BJ (cell line): ENCODE results near the gene THTPA. TPM values are rescaled to one million over a fixed set of nuclear protein-coding genes. Genes with fewer than 3 reads are reported as not detected.
"Not testable (repeated sequence)": the region's sequence is repeated elsewhere in the genome, so short reads cannot be mapped to it uniquely, and the experiment has no call there.

Source experiments
- CTCF ChIA-PET: fragments of 350-600 bp; formaldehyde crosslinking; extraction: SDS; loops from one replicate; lab custom pipeline; 2021; ENCODE audit warnings: antibody characterized with exemption, inconsistent platforms; lab: Yijun Ruan, JAX
- POLR2A ChIA-PET: fragments of 300-600 bp; sonication (Branson Sonifier 250); formaldehyde crosslinking; extraction: SDS; loops from one replicate; lab custom pipeline; 2021; ENCODE audit warnings: antibody characterized with exemption; lab: Charles Lee
- DNase-seq: peaks from one replicate; pipeline ENCODE4 v3.0.0-alpha.2; 2011; ENCODE audit warnings: low read depth
- H3K27me3 ChIP-seq: 2 replicates; pipeline ENCODE4 v1.6.0; 2011; ENCODE audit warnings: low read length; ENCODE audit not compliant: control insufficient read depth, insufficient read depth
- H3K36me3 ChIP-seq: 2 replicates; pipeline ENCODE4 v1.5.1; 2011; ENCODE audit warnings: low read length; ENCODE audit not compliant: control insufficient read depth, insufficient read depth
- H3K4me3 ChIP-seq: 2 replicates; pipeline ENCODE4 v1.5.1; 2011; ENCODE audit warnings: low read depth, mild to moderate bottlenecking, control low read depth, low read length
- CTCF ChIP-seq: IDR thresholded peaks from 2 replicates; pipeline ENCODE4 v1.5.1; 2011; ENCODE audit warnings: low read depth, mild to moderate bottlenecking, control low read depth, inconsistent platforms, low read length, moderate library complexity; ENCODE audit not compliant: insufficient read depth
- polyA plus RNA-seq: library from polyadenylated mRNA; depleted of rRNA; stranded (reverse); fragments of >200 nt; gene quantifications from 2 replicates; pipeline ENCODE4 v1.2.3, GENCODE V29; 2011

Gene THTPA
- polyA plus RNA-seq, 1 experiment: 14.2 TPM

DNA sequence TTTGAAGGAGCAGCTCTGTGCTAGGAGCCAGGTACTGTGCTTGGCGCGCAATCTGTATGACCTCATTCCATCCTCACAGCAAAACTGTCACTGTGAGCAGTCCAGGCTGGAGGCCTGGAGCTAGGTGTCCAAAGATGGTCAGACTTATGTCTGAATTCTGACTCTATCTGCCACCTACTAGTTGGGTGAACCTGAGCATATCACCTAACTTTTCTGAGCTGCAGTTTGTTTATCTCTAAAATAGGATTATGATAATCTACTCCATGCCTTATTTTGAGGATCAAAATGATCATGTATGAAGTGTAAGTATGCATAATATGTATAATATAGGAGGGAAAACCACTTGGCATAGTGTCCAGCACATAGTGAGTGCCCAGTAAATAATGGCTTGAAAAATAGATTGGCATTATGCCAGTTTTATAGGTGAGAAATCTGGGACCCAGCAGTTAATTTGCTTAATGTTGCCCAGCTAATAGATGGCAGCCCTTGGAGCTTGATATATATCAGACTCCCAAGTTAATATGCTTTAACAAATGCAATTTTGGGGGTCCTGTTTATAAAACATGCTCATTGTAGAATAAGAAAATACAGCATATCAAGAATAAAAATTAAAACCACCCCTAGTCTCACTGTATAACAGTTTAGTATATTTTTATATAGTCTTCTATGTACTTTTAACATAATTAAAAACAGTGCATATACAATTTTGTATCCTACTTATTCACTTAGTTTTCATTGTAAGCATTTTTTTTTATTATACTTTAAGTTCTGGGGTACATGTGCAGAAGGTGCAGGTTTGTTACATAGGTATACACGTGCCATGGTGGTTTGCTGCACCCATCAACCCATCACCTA, 27.1 kb downstream of the THTPA start:
- ChIA-PET CTCF (interaction anchor here (1.1 kb wide), 2 partner anchors 23 to 49 kb away, joined by 3 to 4 read pairs; no protein-coding TSS in a partner anchor), POLR2A (no interaction called here)
- Histone ChIP-seq H3K27me3 (peaks cover 9% of the 10 kb centered on the region), H3K36me3 (no peaks in the 10 kb centered on the region), H3K4me3 (no peak overlapping the region)
- DNase-seq: no peak
- no peak for TF ChIP-seq CTCF

DNA sequence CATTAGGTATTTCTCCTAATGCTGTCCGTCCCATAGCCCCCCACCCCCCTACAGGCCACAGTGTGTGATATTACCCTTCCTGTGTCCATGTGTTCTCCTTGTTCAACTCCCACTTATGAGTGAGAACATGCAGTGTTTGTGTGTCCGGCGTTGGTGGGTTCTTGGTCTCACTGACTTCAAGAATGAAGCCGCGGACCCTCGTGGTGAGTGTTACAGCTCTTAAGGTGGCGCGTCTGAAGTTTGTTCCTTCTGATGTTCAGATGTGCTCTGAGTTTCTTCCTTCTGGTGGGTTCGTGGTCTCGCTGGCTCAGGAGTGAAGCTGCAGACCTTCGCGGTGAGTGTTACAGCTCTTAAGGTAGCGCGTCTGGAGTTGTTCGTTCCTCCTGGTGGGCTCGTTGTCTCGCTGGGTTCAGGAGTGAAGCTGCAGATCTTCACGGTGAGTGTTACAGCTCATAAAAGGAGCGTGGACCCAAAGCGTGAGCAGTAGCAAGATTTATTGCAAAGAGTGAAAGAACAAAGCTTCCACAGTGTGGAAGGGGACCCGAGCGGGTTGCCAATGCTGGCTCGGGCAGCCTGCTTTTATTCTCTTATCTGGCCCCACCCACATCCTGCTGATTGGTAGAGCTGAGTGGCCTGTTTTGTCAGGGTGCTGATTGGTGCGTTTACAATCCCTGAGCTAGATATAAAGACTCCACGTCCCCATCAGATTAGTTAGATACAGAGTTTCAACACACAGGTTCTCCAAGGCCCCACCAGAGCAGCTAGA, 27.9 kb downstream of the THTPA start:
- CTCF ChIA-PET, POLR2A ChIA-PET, H3K27me3 ChIP-seq, H3K36me3 ChIP-seq, DNase-seq, H3K4me3 ChIP-seq: not testable (repeated sequence)

DNA sequence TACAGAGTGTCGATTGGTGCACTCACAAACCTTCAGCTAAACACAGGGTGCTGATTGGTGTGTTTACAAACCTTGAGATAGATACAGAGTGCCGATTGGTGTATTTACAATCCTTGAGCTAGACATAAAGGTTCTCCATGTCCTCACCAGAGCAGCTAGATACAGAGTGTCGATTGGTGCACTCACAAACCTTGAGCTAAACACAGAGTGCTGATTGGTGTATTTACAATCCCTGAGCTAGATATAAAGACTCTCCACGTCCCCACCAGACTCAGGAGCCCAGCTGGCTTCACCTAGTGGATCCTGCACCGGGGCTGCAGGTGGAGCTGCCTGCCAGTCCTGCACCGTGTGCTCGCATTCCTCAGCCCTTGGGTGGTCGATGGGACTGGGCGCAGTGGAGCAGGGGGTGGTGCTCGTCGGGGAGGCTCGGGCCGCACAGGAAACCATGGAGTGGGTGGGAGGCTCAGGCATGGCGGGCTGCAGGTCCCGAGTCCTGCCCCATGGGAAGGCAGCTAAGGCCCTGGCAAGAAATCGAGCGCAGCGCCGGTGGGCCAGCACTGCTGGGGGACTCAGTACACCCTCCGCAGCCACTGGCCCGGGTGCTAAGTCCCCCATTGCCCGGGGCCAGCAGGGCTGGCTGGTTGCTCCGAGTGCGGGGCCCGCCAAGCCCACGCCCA, 28.6 kb downstream of the THTPA start:
- DNase-seq, POLR2A ChIA-PET, H3K27me3 ChIP-seq, H3K4me3 ChIP-seq, CTCF ChIA-PET, H3K36me3 ChIP-seq: not testable (repeated sequence)

DNA sequence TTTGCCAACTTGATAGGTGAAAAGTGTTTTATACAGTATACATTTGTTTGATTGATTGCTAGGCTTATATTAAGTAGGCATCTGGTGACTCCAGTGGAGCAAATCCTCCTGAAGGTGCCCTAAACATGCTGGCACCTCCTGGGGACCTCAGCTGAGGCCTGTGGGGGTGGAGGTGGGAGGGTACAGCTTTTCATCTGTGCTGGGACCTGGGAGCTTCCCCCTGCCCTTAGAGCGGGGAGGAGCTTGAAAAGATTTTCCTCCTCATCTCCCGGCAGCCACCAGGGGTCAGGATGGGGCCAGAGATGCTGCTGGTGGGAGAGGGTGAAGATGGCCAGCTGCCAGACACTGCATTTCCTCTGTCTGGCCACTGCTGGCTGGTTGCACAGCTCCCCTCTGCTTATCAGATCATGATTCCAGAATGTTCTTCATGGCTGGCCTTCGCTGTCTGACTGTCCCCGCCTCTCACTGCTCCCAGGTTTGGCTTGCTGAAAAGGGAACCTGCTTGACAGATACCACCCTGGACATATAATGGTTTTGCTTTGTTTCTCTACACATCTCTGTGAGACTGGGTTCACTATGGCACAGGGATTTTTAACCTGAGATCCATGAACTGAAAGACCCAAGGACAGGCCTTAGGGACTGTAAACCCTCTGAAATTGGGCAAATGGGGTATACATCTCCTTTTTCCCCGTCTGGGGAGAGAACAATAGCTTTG, 33.0 kb downstream of the THTPA start:
- Histone ChIP-seq H3K36me3 (no peaks in the 10 kb centered on the region), H3K4me3 (no peak overlapping the region), H3K27me3 (no peaks in the 10 kb centered on the region)
- POLR2A ChIA-PET: no interaction called here
- peak; percentile 13 for DNase-seq
- CTCF ChIA-PET: interaction anchor here (0.5 to 4.0 kb wide), 23 partner anchors 8 to 963 kb away, joined by 3 to 35 read pairs (median 3); partner anchors contain the start of genes AP1G2 and JPH4
- TF ChIP-seq CTCF: peak; percentile 83

GRCh38 chr14:23589606-23590005, 33.5 kb downstream of the THTPA start:
- H3K36me3 ChIP-seq: no peaks in the 10 kb centered on the region
- no peak for TF ChIP-seq CTCF
- ChIA-PET CTCF (interaction anchor here (0.6 to 4.0 kb wide), 15 partner anchors 9 to 344 kb away, joined by 3 to 35 read pairs (median 4); partner anchors contain the start of gene AP1G2), POLR2A (no interaction called here)
- no peaks in the 10 kb centered on the region for H3K27me3 ChIP-seq
- no peak overlapping the region for H3K4me3 ChIP-seq
- no peak for DNase-seq
